ENCODE results near the gene YBEY. TPM values are rescaled to one million over a fixed set of nuclear protein-coding genes. Genes with fewer than 3 reads are reported as not detected.

The YBEY gene
- total and polyA plus RNA-seq, 2 of the 13 experiments (the other 11 are each of a cell fraction or from before 2014, with no cell fraction given): 6.5 to 8.9 TPM

DNA sequence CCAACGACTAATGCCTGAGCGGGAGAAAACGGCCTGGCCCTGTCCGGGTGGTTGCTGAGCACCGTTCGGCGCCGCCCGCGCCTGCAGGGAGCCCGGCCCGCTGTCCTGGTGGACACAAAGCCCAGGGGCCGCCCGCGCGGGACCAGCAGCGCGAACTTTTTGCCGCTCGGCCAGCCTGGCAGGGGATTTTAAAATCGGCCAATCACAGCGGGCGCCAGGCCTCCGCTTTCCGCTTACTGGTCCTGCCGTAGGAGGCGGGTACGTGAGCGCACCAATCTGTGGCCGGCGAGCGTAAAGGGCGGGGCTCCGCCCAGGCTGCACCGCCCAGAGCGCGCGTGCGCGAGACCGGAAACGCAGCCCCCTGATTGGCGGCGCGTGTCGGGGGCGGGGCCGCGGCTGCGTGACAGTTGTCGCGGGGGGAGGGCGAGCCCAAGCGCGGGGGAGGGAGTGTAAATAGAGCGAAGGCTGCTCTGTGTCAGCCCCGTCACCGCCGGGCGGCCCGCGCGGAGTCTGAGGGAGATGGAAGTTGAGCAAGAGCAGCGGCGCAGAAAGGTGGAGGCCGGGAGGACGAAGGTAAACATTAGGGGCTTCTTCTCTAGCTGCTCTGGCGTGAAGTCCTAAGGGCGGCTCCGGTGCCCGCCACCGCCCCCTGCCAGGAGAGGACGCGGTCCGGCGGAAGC lies 37.7 kb downstream of the YBEY start, which contains the start of the genes C21orf58 and PCNT (continued):
- TF ChIP-seq ZFP62 (CRISPR knock-in tag; IDR thresholded peaks at IDR 0.05) (no peak), ZNF552 (CRISPR knock-in tag; IDR thresholded peaks at IDR 0.05; ENCODE audit: borderline replicate concordance) (no peak), ZNF850 (CRISPR knock-in tag; conservative IDR thresholded peaks at IDR 0.05) (no peak), SAP130 (CRISPR knock-in tag; IDR thresholded peaks at IDR 0.05; ENCODE audit: low read depth) (peak; percentile 82), SRF (IDR thresholded peaks at IDR 0.05; ENCODE audit: low read depth, low read length) (no peak), ZNF564 (CRISPR knock-in tag; IDR thresholded peaks at IDR 0.05) (peak; percentile 56; the same call in 1 of the 2 replicates), ZFP82 (CRISPR knock-in tag; IDR thresholded peaks at IDR 0.05; ENCODE audit: borderline replicate concordance) (no peak), KLF6 (CRISPR knock-in tag; IDR thresholded peaks at IDR 0.05) (no peak), GATAD2A (CRISPR knock-in tag; IDR thresholded peaks at IDR 0.05) (no peak), KLF15 (CRISPR knock-in tag; IDR thresholded peaks at IDR 0.05; ENCODE audit: borderline replicate concordance) (no peak), ETV6 (CRISPR knock-in tag; conservative IDR thresholded peaks at IDR 0.05) (0 out of 2 replicates have a peak, but pooled peaks have one; percentile 27), NFRKB (IDR thresholded peaks at IDR 0.05) (no peak), ZNF556 (CRISPR knock-in tag; IDR thresholded peaks at IDR 0.05; ENCODE audit: borderline replicate concordance) (peak; percentile 17; the same call in 1 of the 2 replicates), SMARCE1 (IDR thresholded peaks at IDR 0.05; ENCODE audit: borderline replicate concordance) (no peak), U2AF2 (IDR thresholded peaks at IDR 0.05; ENCODE audit: low read depth, low read length) (no peak), ETV5 (CRISPR knock-in tag; IDR thresholded peaks at IDR 0.05; ENCODE audit: borderline replicate concordance) (peak; percentile 17; the same call in 1 of the 2 replicates), CAMTA2 (CRISPR knock-in tag; IDR thresholded peaks at IDR 0.05; ENCODE audit: borderline replicate concordance) (no peak; the same call in 1 of the 2 replicates), ZNF709 (CRISPR knock-in tag; IDR thresholded peaks at IDR 0.05) (no peak), SOX6 (IDR thresholded peaks at IDR 0.05) (no peak), SOX6 (CRISPR knock-in tag; IDR thresholded peaks at IDR 0.05) (0 out of 2 replicates have a peak, but pooled peaks have one; percentile 49), KDM6A (CRISPR knock-in tag; IDR thresholded peaks at IDR 0.05; ENCODE audit: low read depth) (no peak), SALL2 (CRISPR knock-in tag; IDR thresholded peaks at IDR 0.05) (no peak)
- TF ChIP-seq, protein P1, sequence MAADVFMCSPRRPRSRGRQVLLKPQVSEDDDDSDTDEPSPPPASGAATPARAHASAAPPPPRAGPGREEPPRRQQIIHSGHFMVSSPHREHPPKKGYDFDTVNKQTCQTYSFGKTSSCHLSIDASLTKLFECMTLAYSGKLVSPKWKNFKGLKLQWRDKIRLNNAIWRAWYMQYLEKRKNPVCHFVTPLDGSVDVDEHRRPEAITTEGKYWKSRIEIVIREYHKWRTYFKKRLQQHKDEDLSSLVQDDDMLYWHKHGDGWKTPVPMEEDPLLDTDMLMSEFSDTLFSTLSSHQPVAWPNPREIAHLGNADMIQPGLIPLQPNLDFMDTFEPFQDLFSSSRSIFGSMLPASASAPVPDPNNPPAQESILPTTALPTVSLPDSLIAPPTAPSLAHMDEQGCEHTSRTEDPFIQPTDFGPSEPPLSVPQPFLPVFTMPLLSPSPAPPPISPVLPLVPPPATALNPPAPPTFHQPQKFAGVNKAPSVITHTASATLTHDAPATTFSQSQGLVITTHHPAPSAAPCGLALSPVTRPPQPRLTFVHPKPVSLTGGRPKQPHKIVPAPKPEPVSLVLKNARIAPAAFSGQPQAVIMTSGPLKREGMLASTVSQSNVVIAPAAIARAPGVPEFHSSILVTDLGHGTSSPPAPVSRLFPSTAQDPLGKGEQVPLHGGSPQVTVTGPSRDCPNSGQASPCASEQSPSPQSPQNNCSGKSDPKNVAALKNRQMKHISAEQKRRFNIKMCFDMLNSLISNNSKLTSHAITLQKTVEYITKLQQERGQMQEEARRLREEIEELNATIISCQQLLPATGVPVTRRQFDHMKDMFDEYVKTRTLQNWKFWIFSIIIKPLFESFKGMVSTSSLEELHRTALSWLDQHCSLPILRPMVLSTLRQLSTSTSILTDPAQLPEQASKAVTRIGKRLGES (CRISPR knock-in tag; IDR thresholded peaks at IDR 0.05; ENCODE audit: borderline replicate concordance): no peak
- TF ChIP-seq, protein P2, sequence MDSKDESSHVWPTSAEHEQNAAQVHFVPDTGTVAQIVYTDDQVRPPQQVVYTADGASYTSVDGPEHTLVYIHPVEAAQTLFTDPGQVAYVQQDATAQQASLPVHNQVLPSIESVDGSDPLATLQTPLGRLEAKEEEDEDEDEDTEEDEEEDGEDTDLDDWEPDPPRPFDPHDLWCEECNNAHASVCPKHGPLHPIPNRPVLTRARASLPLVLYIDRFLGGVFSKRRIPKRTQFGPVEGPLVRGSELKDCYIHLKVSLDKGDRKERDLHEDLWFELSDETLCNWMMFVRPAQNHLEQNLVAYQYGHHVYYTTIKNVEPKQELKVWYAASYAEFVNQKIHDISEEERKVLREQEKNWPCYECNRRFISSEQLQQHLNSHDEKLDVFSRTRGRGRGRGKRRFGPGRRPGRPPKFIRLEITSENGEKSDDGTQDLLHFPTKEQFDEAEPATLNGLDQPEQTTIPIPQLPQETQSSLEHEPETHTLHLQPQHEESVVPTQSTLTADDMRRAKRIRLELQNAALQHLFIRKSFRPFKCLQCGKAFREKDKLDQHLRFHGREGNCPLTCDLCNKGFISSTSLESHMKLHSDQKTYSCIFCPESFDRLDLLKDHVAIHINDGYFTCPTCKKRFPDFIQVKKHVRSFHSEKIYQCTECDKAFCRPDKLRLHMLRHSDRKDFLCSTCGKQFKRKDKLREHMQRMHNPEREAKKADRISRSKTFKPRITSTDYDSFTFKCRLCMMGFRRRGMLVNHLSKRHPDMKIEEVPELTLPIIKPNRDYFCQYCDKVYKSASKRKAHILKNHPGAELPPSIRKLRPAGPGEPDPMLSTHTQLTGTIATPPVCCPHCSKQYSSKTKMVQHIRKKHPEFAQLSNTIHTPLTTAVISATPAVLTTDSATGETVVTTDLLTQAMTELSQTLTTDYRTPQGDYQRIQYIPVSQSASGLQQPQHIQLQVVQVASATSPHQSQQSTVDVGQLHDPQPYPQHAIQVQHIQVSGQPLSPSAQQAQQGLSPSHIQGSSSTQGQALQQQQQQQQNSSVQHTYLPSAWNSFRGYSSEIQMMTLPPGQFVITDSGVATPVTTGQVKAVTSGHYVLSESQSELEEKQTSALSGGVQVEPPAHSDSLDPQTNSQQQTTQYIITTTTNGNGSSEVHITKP (CRISPR knock-in tag; IDR thresholded peaks at IDR 0.05; ENCODE audit: low read depth): no peak; the same call in 1 of the 2 replicates
- TF ChIP-seq, protein P3, sequence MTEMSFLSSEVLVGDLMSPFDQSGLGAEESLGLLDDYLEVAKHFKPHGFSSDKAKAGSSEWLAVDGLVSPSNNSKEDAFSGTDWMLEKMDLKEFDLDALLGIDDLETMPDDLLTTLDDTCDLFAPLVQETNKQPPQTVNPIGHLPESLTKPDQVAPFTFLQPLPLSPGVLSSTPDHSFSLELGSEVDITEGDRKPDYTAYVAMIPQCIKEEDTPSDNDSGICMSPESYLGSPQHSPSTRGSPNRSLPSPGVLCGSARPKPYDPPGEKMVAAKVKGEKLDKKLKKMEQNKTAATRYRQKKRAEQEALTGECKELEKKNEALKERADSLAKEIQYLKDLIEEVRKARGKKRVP (CRISPR knock-in tag; IDR thresholded peaks at IDR 0.05): peak in 1 of 2 experiments; percentile 67; a peak in 1 of 4 replicates
